ENCODE measurements around the gene SNX27. TPM values are rescaled to one million over a fixed set of nuclear protein-coding genes. Genes with fewer than 3 reads are reported as not detected.

SNX27 gene
- total RNA-seq, 6 experiments from 2014 or later: 14.9 to 21.4 (median 16.9) TPM

- intact Hi-C loops (cut with DNase I): no loop called here
- no peaks in the 10 kb centered on the region for H3K36me3 ChIP-seq
- WGBS (ENCODE audit: insufficient coverage, low coverage, low lambda C conversion rate, missing lambda C conversion rate): 45% methylated on average over 2 of the region's 2 CpGs
- no peak for ATAC-seq
- no peak overlapping the region for H3K27ac ChIP-seq
- TF ChIP-seq POLR2A (IDR thresholded peaks at IDR 0.05): no peak
- no peak for DNase-seq
- H3K4me3 ChIP-seq: no peak overlapping the region
- H3K27me3 ChIP-seq: no peaks in the 10 kb centered on the region
- no peaks in the 10 kb centered on the region for H3K4me1 ChIP-seq
- H3K9me3 ChIP-seq: no peaks in the 10 kb centered on the region
Observed at GRCh38 chr1:151604291-151604690, 7.6 kb upstream of the SNX27 start.

DNA sequence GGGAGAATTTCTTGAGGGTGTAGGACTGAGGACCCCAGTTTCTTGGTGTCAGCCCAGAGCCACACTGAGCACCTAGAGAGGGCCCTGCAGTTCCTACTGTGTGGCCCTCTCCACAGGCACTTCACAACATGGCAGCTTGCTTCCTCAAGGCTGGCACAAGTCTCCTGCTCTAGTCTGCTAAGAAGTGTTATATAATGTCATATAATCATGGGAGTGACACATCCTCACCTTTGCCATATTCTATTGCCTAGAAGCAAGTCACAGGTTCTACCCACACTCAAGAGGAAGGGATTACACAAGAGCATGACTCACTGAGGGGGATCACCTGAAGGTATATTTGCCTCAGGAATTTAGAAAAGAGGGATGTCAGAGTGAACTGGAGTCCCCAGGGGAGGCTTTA lies 5.5 kb upstream of the SNX27 start:
- Histone ChIP-seq H3K4me1 (peaks cover 0 to 5% (median 2%) of the 10 kb centered on the region in 4 donors), H3K36me3 (no peaks in the 10 kb centered on the region), H3K4me3 (no peak overlapping the region), H3K9me3 (no peaks in the 10 kb centered on the region), H3K27me3 (no peaks in the 10 kb centered on the region), H3K27ac (no peak overlapping the region)
- TF ChIP-seq CTCF (IDR thresholded peaks at IDR 0.05) (no peak), POLR2A (IDR thresholded peaks at IDR 0.05) (no peak)
- ATAC-seq: peak; percentile 6 to 50 (median 19)
- DNase-seq: no peak
- intact Hi-C loops (cut with DNase I): no loop called here

DNA sequence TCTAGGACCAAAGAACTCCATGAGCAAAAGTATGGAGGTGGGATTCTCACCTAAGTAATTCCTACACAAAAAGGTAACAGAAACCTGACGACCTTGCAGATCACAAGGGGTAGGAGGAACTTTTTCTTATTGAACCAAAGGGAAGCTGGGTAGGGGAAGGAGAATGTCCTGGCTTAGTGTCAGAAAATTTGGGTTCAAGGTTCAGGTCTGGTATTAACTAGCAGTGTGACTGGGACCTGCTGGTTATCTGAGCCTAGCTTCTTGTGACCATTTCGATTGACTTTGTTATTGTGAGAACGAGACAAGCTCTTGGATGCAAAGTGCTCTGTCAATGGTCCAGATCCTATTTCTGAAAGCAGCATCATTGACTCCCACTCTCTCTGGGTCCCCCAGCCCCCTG lies 5.0 kb upstream of the SNX27 start:
- Histone ChIP-seq H3K4me3 (no peak overlapping the region), H3K9me3 (no peaks in the 10 kb centered on the region), H3K27me3 (no peaks in the 10 kb centered on the region), H3K4me1 (peaks cover 0 to 7% (median 3%) of the 10 kb centered on the region in 4 donors), H3K36me3 (no peaks in the 10 kb centered on the region), H3K27ac (no peak overlapping the region)
- ATAC-seq (no peak), DNase-seq (no peak)
- TF ChIP-seq CTCF (IDR thresholded peaks at IDR 0.05): no peak
- no peak for TF ChIP-seq POLR2A (IDR thresholded peaks at IDR 0.05)
- 63% methylated on average over 2 of the region's 3 CpGs for WGBS (ENCODE audit: insufficient coverage, low coverage, low lambda C conversion rate, missing lambda C conversion rate)
- intact Hi-C loops (cut with DNase I): no loop called here

DNA sequence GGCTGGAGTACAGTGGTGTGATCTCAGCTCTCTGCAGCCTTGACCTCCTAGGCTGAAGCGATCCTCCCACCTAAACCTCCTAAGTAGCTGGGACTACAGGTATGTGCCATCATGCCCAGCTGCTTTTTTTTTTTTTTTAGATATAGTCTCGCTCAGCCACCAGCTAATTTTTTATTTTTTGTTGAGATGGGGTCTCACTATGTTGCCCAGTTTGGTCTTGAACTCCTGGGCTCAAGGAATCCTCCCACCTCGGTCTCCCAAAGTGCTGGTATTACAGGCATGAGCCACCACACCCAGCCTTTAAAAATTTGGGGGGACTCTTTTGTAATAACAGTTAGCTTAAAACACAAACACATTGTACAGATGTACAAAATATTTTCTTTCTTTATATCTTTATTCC lies 1.7 kb upstream of the SNX27 start:
- WGBS (ENCODE audit: insufficient coverage, low coverage, low lambda C conversion rate, missing lambda C conversion rate): 80% methylated on average over 3 of the region's 3 CpGs
- intact Hi-C loops (cut with DNase I): no loop called here
- TF ChIP-seq CTCF (IDR thresholded peaks at IDR 0.05) (no peak), POLR2A (IDR thresholded peaks at IDR 0.05) (no peak)
- Histone ChIP-seq H3K4me1 (peaks cover 0 to 7% (median 3%) of the 10 kb centered on the region in 4 donors), H3K9me3 (no peaks in the 10 kb centered on the region), H3K27ac (no peak overlapping the region), H3K36me3 (no peaks in the 10 kb centered on the region), H3K4me3 (no peak overlapping the region), H3K27me3 (no peaks in the 10 kb centered on the region)
- ATAC-seq (no peak), DNase-seq (no peak)

DNA sequence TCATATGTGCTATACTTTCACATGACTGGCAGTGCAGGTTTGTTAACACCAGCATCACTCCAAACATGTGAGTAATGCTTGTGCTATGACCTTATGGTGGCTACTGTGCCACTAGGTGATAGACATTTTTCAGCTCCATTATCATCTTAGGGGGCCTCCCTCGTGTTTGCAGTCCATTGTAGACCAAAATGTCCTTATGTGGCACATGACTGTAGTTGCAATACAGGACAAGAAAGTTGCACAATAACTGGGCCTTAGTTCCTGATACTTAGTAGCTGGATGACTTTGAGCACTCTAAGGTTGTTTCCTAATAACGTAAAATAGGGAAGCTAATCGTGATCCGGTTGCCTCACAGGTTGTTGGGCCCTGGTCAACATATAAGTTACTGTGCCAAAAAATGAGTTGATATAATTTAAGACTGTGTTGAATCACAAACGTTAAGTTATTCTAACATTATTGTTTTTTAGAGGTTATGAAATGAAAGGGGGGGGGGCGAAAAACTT lies 511 bp upstream of the SNX27 start:
- no peak for TF ChIP-seq POLR2A (IDR thresholded peaks at IDR 0.05)
- no peak for TF ChIP-seq CTCF (IDR thresholded peaks at IDR 0.05)
- peak overlapping the region; percentile 77 to 91 (median 79) for H3K27ac ChIP-seq
- DNase-seq (no peak), ATAC-seq (peak; percentile 45 to 58 (median 52))
- H3K4me3 ChIP-seq: peak overlapping the region in 2 of 3 donors; percentile 94 to 97
- H3K9me3 ChIP-seq: no peaks in the 10 kb centered on the region
- H3K4me1 ChIP-seq: peaks cover 0 to 7% (median 3%) of the 10 kb centered on the region in 4 donors
- WGBS (ENCODE audit: insufficient coverage, low coverage, low lambda C conversion rate, missing lambda C conversion rate): 3% methylated on average over 6 of the region's 6 CpGs
- H3K36me3 ChIP-seq: no peaks in the 10 kb centered on the region
- no peaks in the 10 kb centered on the region for H3K27me3 ChIP-seq
- intact Hi-C loops (cut with DNase I): no loop called here

Data from right lobe of liver (tissue), 6 donors.